Activated naive CD4-positive, alpha-beta T cell treated with anti-CD3 and anti-CD28 coated beads, Interleukin-2, amount 10 ng/mL, durations not matched to agents 7 days and 5 days (primary cell): ENCODE data around the gene RPTOR.

Source experiments
- CTCF ChIA-PET: fragments of 350-600 bp; sonication (Branson Sonifier 250); formaldehyde crosslinking; loops from one replicate; lab custom pipeline; 2021; ENCODE audit warnings: antibody characterized with exemption; lab: Charles Lee
- DNase-seq: peaks from one replicate; pipeline ENCODE4 v3.0.0-alpha.2; 2020
- H3K27ac Mint-ChIP-seq: one replicate; pipeline ENCODE4 v1.8.0; 2021; ENCODE audit warnings: mild to moderate bottlenecking, moderate library complexity, mixed read lengths
- H3K27me3 Mint-ChIP-seq: one replicate; pipeline ENCODE4 v1.8.0; 2021; ENCODE audit warnings: mild to moderate bottlenecking, mixed read lengths
- H3K36me3 Mint-ChIP-seq: one replicate; pipeline ENCODE4 v1.8.0; 2021; ENCODE audit warnings: mixed read lengths
- H3K4me1 Mint-ChIP-seq: one replicate; pipeline ENCODE4 v1.8.0; 2021; ENCODE audit warnings: mixed read lengths
- H3K4me3 Mint-ChIP-seq: one replicate; pipeline ENCODE4 v1.8.0; 2021; ENCODE audit warnings: mild to moderate bottlenecking, moderate library complexity, mixed read lengths
- H3K9me3 Mint-ChIP-seq: one replicate; pipeline ENCODE4 v1.8.0; 2021; ENCODE audit warnings: mixed read lengths

Gene RPTOR

GRCh38 chr17:80881306-80881705, 336.7 kb downstream of the RPTOR start:
- no peak overlapping the region for H3K4me3 Mint-ChIP-seq
- CTCF ChIA-PET = interaction anchor here (1.4 kb wide), 1 partner anchor 8 kb away, joined by 3 read pairs; no protein-coding TSS in a partner anchor
- H3K4me1 Mint-ChIP-seq = peaks cover 45% of the 10 kb centered on the region
- H3K36me3 Mint-ChIP-seq = peaks cover 56% of the 10 kb centered on the region
- no peak overlapping the region for H3K27ac Mint-ChIP-seq
- H3K9me3 Mint-ChIP-seq = no peaks in the 10 kb centered on the region
- H3K27me3 Mint-ChIP-seq = no peaks in the 10 kb centered on the region
- no peak for DNase-seq

- CTCF ChIA-PET = no interaction called here
- DNase-seq = no peak
- Mint-ChIP-seq H3K4me3 (no peak overlapping the region), H3K27me3 (no peaks in the 10 kb centered on the region), H3K36me3 (peaks cover 53% of the 10 kb centered on the region), H3K4me1 (peaks cover 43% of the 10 kb centered on the region), H3K9me3 (no peaks in the 10 kb centered on the region), H3K27ac (peak overlapping the region; percentile 34)
Measured at GRCh38 chr17:80882323-80882722, 337.7 kb downstream of the RPTOR start.

- no peak for DNase-seq
- Mint-ChIP-seq H3K36me3 (peaks cover 51% of the 10 kb centered on the region), H3K27me3 (no peaks in the 10 kb centered on the region), H3K27ac (no peak overlapping the region), H3K4me3 (no peak overlapping the region), H3K4me1 (peaks cover 39% of the 10 kb centered on the region), H3K9me3 (no peaks in the 10 kb centered on the region)
- CTCF ChIA-PET = no interaction called here
Measured at GRCh38 chr17:80882926-80883685, 338.5 kb downstream of the RPTOR start.

- no peak for DNase-seq
- CTCF ChIA-PET = no interaction called here
- Mint-ChIP-seq H3K9me3 (no peaks in the 10 kb centered on the region), H3K4me3 (no peak overlapping the region), H3K36me3 (peaks cover 56% of the 10 kb centered on the region), H3K4me1 (peaks cover 39% of the 10 kb centered on the region), H3K27ac (no peak overlapping the region), H3K27me3 (no peaks in the 10 kb centered on the region)
Measured at GRCh38 chr17:80883831-80884735, 339.4 kb downstream of the RPTOR start.

- H3K9me3 Mint-ChIP-seq = no peaks in the 10 kb centered on the region
- H3K36me3 Mint-ChIP-seq = peaks cover 57% of the 10 kb centered on the region
- H3K4me3 Mint-ChIP-seq = no peak overlapping the region
- no peak for DNase-seq
- H3K27ac Mint-ChIP-seq = no peak overlapping the region
- H3K4me1 Mint-ChIP-seq = peaks cover 38% of the 10 kb centered on the region
- no peaks in the 10 kb centered on the region for H3K27me3 Mint-ChIP-seq
- CTCF ChIA-PET = no interaction called here
Measured at GRCh38 chr17:80884811-80885210, 340.2 kb downstream of the RPTOR start.

GRCh38 chr17:80885947-80886582, 341.4 kb downstream of the RPTOR start:
- no peak for DNase-seq
- H3K4me1 Mint-ChIP-seq = peaks cover 44% of the 10 kb centered on the region
- H3K4me3 Mint-ChIP-seq = no peak overlapping the region
- peaks cover 59% of the 10 kb centered on the region for H3K36me3 Mint-ChIP-seq
- no peaks in the 10 kb centered on the region for H3K27me3 Mint-ChIP-seq
- CTCF ChIA-PET = no interaction called here
- H3K9me3 Mint-ChIP-seq = no peaks in the 10 kb centered on the region
- H3K27ac Mint-ChIP-seq = peak overlapping the region; percentile 67

GRCh38 chr17:80886641-80887573, 342.3 kb downstream of the RPTOR start:
- CTCF ChIA-PET = no interaction called here
- H3K36me3 Mint-ChIP-seq = peaks cover 60% of the 10 kb centered on the region
- H3K27me3 Mint-ChIP-seq = no peaks in the 10 kb centered on the region
- H3K9me3 Mint-ChIP-seq = no peaks in the 10 kb centered on the region
- DNase-seq = no peak
- no peak overlapping the region for H3K4me3 Mint-ChIP-seq
- H3K27ac Mint-ChIP-seq = peak overlapping the region; percentile 67
- H3K4me1 Mint-ChIP-seq = peaks cover 48% of the 10 kb centered on the region

- Mint-ChIP-seq H3K4me1 (peaks cover 56% of the 10 kb centered on the region), H3K27me3 (no peaks in the 10 kb centered on the region), H3K36me3 (peaks cover 60% of the 10 kb centered on the region), H3K4me3 (no peak overlapping the region), H3K27ac (peak overlapping the region; percentile 92), H3K9me3 (no peaks in the 10 kb centered on the region)
- DNase-seq = no peak
- CTCF ChIA-PET = no interaction called here
Measured at GRCh38 chr17:80887639-80888175, 343.1 kb downstream of the RPTOR start.

- Mint-ChIP-seq H3K27ac (peak overlapping the region; percentile 92), H3K4me3 (peak overlapping the region; percentile 67), H3K4me1 (peaks cover 64% of the 10 kb centered on the region), H3K36me3 (peaks cover 63% of the 10 kb centered on the region), H3K27me3 (no peaks in the 10 kb centered on the region), H3K9me3 (no peaks in the 10 kb centered on the region)
- DNase-seq = no peak
- CTCF ChIA-PET = interaction anchor here (1.1 kb wide), 1 partner anchor 8 kb away, joined by 3 read pairs; no protein-coding TSS in a partner anchor
Measured at GRCh38 chr17:80888276-80889160, 343.9 kb downstream of the RPTOR start.

- CTCF ChIA-PET = interaction anchor here (1.1 kb wide), 1 partner anchor 9 kb away, joined by 3 read pairs; no protein-coding TSS in a partner anchor
- H3K4me3 Mint-ChIP-seq = peak overlapping the region; percentile 75
- DNase-seq = peak; percentile 47
- peak overlapping the region; percentile 95 for H3K27ac Mint-ChIP-seq
- no peaks in the 10 kb centered on the region for H3K9me3 Mint-ChIP-seq
- peaks cover 73% of the 10 kb centered on the region for H3K4me1 Mint-ChIP-seq
- H3K36me3 Mint-ChIP-seq = peaks cover 71% of the 10 kb centered on the region
- no peaks in the 10 kb centered on the region for H3K27me3 Mint-ChIP-seq
Measured at GRCh38 chr17:80889231-80890195, 344.9 kb downstream of the RPTOR start.

GRCh38 chr17:80890196-80890920, 345.7 kb downstream of the RPTOR start:
- Mint-ChIP-seq H3K4me1 (peaks cover 81% of the 10 kb centered on the region), H3K9me3 (no peaks in the 10 kb centered on the region), H3K27me3 (no peaks in the 10 kb centered on the region), H3K27ac (peak overlapping the region; percentile 95), H3K4me3 (peak overlapping the region; percentile 75), H3K36me3 (peaks cover 74% of the 10 kb centered on the region)
- DNase-seq = peak; percentile 33
- CTCF ChIA-PET = interaction anchor here (1.0 kb wide), 1 partner anchor 9 kb away, joined by 4 read pairs; no protein-coding TSS in a partner anchor
